SH-SY5Y (cell line): Measurements from ENCODE around the gene ACSM5.

Source experiments
- GATA2 ChIP-seq: IDR thresholded peaks from 2 replicates; pipeline ENCODE4 v1.6.1; 2011; ENCODE audit warnings: mild to moderate bottlenecking, low read depth, low read length
- GATA3 ChIP-seq: IDR thresholded peaks from 2 replicates; pipeline ENCODE4 v1.6.1; 2011; ENCODE audit warnings: low read depth, mild to moderate bottlenecking, low read length, moderate library complexity

DNA sequence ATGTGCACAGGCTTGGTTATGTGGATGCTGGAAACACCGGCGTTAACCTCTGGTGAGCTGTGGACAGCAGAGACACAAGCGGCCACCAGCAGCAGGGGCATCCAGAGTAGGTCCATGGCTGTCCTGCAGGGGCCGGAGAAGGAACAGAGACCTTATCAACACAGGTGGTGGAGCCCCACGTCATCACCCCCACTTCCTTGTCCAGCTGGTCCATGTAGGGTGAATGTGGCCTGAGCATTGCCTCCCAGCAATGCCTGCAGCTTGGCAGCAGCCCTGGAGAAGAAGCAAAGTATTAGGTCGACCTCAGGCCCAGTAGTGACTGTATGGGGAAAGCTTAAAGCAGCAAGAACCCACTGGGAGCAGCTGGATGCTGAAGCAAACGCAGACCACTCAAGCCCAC lies 10.1 kb upstream of the ACSM5 start:
- TF ChIP-seq GATA2 (no peak), GATA3 (no peak)
